Measurements from ENCODE around the gene UBE2R2. TPM values are rescaled to one million over a fixed set of nuclear protein-coding genes. Genes with fewer than 3 reads are reported as not detected.

The UBE2R2 gene
- total RNA-seq, 1 donor from 2014 or later, result 55.9 TPM

- Mint-ChIP-seq H3K27ac (no peak overlapping the region), H3K36me3 (no peaks in the 10 kb centered on the region), H3K27me3 (no peaks in the 10 kb centered on the region), H3K4me3 (no peak overlapping the region), H3K4me1 (ENCODE audit: unreplicated experiment) (peaks cover 17% of the 10 kb centered on the region), H3K9me3 (no peaks in the 10 kb centered on the region)
- no peak for DNase-seq (ENCODE audit: extremely low spot score, unreplicated experiment)
- no peak for TF ChIP-seq CTCF (conservative IDR thresholded peaks at IDR 0.05)
Observed at GRCh38 chr9:33809506-33809905, 7.5 kb upstream of the UBE2R2 start.

- no peaks in the 10 kb centered on the region for H3K36me3 Mint-ChIP-seq
Observed at GRCh38 chr9:33813712-33814641, 3.0 kb upstream of the UBE2R2 start.

GRCh38 chr9:33815781-33816180, 1.2 kb upstream of the UBE2R2 start:
- Mint-ChIP-seq H3K4me1 (ENCODE audit: unreplicated experiment) (peaks cover 17% of the 10 kb centered on the region), H3K27me3 (no peaks in the 10 kb centered on the region), H3K9me3 (no peaks in the 10 kb centered on the region), H3K4me3 (peak overlapping the region; percentile 89), H3K27ac (peak overlapping the region; percentile 96), H3K36me3 (peaks cover 2% of the 10 kb centered on the region)
- DNase-seq (ENCODE audit: extremely low spot score, unreplicated experiment), result no peak
- TF ChIP-seq CTCF (conservative IDR thresholded peaks at IDR 0.05), result no peak

More at GRCh38 chr9:33813712-33814641, 3.0 kb upstream of the UBE2R2 start:
- Mint-ChIP-seq H3K4me1 (ENCODE audit: unreplicated experiment) (peaks cover 12% of the 10 kb centered on the region), H3K27me3 (no peaks in the 10 kb centered on the region), H3K4me3 (peak overlapping the region; percentile 45), H3K27ac (peak overlapping the region; percentile 96), H3K9me3 (no peaks in the 10 kb centered on the region)
- DNase-seq (ENCODE audit: extremely low spot score, unreplicated experiment), result no peak
- peak; percentile 90 for TF ChIP-seq CTCF (conservative IDR thresholded peaks at IDR 0.05)

- Mint-ChIP-seq H3K27me3 (no peaks in the 10 kb centered on the region), H3K36me3 (peaks cover 3% of the 10 kb centered on the region), H3K4me3 (peak overlapping the region; percentile 96), H3K9me3 (no peaks in the 10 kb centered on the region), H3K4me1 (ENCODE audit: unreplicated experiment) (peaks cover 23% of the 10 kb centered on the region), H3K27ac (peak overlapping the region; percentile 95)
- peak; percentile 59 for TF ChIP-seq CTCF (conservative IDR thresholded peaks at IDR 0.05)
- DNase-seq (ENCODE audit: extremely low spot score, unreplicated experiment), result peak; percentile 79
Observed at GRCh38 chr9:33817327-33818166, 587 bp downstream of the UBE2R2 start.

GRCh38 chr9:33818167-33818846, 1.3 kb downstream of the UBE2R2 start:
- peak overlapping the region; percentile 95 for H3K27ac Mint-ChIP-seq
- H3K4me3 Mint-ChIP-seq, result peak overlapping the region; percentile 96
- H3K4me1 Mint-ChIP-seq (ENCODE audit: unreplicated experiment), result peaks cover 23% of the 10 kb centered on the region
- H3K27me3 Mint-ChIP-seq, result no peaks in the 10 kb centered on the region
- H3K9me3 Mint-ChIP-seq, result no peaks in the 10 kb centered on the region
- H3K36me3 Mint-ChIP-seq, result peaks cover 3% of the 10 kb centered on the region
- no peak for DNase-seq (ENCODE audit: extremely low spot score, unreplicated experiment)
- no peak for TF ChIP-seq CTCF (conservative IDR thresholded peaks at IDR 0.05)

All from type B pancreatic cell (in vitro differentiated cells).